CD14-positive monocyte (primary cell): ENCODE data around the gene NRP2. TPM values are rescaled to one million over a fixed set of nuclear protein-coding genes. Genes with fewer than 3 reads are reported as not detected.

Experiments
- DNase-seq, 3 donors: peaks; one replicate each; pipeline ENCODE4 v3.0.0-alpha.2; 2011 to 2022
- H2AFZ ChIP-seq: 2 replicates; pipeline ENCODE4 v1.6.0; 2012; ENCODE audit warnings: mild to moderate bottlenecking, low read depth, low read length, inconsistent platforms; ENCODE audit not compliant: insufficient read depth, poor library complexity, severe bottlenecking
- H3K27ac ChIP-seq, 2 donors: 1 replicate in 1 of 2; 2 replicates in 1 of 2; pipeline ENCODE4 v1.5.1; 2012 to 2013; ENCODE audit warnings: low read length in 2 of 2, control low read depth in 1 of 2, inconsistent platforms in 1 of 2, low read depth in 1 of 2, mild to moderate bottlenecking in 1 of 2
- H3K27me3 ChIP-seq, 2 donors: one replicate each; pipeline versions ENCODE4 v1.6.0 to v1.6.1; 2011 to 2013; ENCODE audit warnings: low read length in 2 of 2; ENCODE audit not compliant: control insufficient read depth in 2 of 2, insufficient read depth in 2 of 2
- H3K36me3 ChIP-seq, 2 donors: replicated peaks in 1 of 2; 1 replicate in 1 of 2; 2 replicates in 1 of 2; pipeline versions ENCODE4 v1.5.1 to v1.6.1; 2012 to 2013; ENCODE audit warnings: low read length in 2 of 2, control low read depth in 1 of 2, inconsistent platforms in 1 of 2, mild to moderate bottlenecking in 1 of 2; ENCODE audit not compliant: insufficient read depth in 2 of 2, control insufficient read depth in 1 of 2
- H3K4me1 ChIP-seq, 2 donors: 1 replicate in 1 of 2; 2 replicates in 1 of 2; pipeline versions ENCODE4 v1.5.1 to v1.6.1; 2012 to 2013; ENCODE audit warnings: low read length in 2 of 2, control low read depth in 1 of 2, inconsistent platforms in 1 of 2, mild to moderate bottlenecking in 1 of 2, moderate library complexity in 1 of 2; ENCODE audit not compliant: insufficient read depth in 2 of 2, control insufficient read depth in 1 of 2
- H3K4me2 ChIP-seq: replicated peaks from 2 replicates; pipeline ENCODE3; 2012; ENCODE audit warnings: low read length, moderate library complexity, mild to moderate bottlenecking; ENCODE audit not compliant: poor library complexity, severe bottlenecking; ENCODE audit errors: extremely low read depth
- H3K4me3 ChIP-seq, 3 experiments: fragments of 200-600 bp in 1 of 3; sonication (generic) in 1 of 3; replicated peaks in 1 of 3; 1 replicate in 2 of 3; 2 replicates in 1 of 3; pipeline ENCODE4 v1.5.1; 2011 to 2013; ENCODE audit warnings: low read length in 3 of 3, mild to moderate bottlenecking in 3 of 3, control low read depth in 2 of 3, low read depth in 2 of 3, inconsistent platforms in 1 of 3, moderate library complexity in 1 of 3
- H3K79me2 ChIP-seq: 2 replicates; pipeline ENCODE4 v1.6.0; 2012; ENCODE audit warnings: mild to moderate bottlenecking, control low read depth, inconsistent platforms, low read length, moderate library complexity; ENCODE audit not compliant: insufficient read depth
- H3K9ac ChIP-seq: 2 replicates; pipeline ENCODE4 v1.6.0; 2017; ENCODE audit warnings: low read length, mild to moderate bottlenecking; ENCODE audit not compliant: insufficient read depth, poor library complexity, severe bottlenecking
- H3K9me3 ChIP-seq, 2 donors: replicated peaks in 1 of 2; 1 replicate in 1 of 2; 2 replicates in 1 of 2; pipeline versions ENCODE4 v1.5.1 to v1.6.1; 2012 to 2013; ENCODE audit warnings: low read length in 2 of 2, control low read depth in 1 of 2; ENCODE audit not compliant: control insufficient read depth in 1 of 2, insufficient read depth in 1 of 2
- H4K20me1 ChIP-seq: 2 replicates; pipeline ENCODE4 v1.6.0; 2012; ENCODE audit warnings: mild to moderate bottlenecking, low read length, control low read depth, moderate library complexity; ENCODE audit not compliant: insufficient read depth
- H3K27ac Mint-ChIP-seq, 7 donors: one replicate each; pipeline ENCODE4 v1.8.0; 2020; ENCODE audit warnings: mild to moderate bottlenecking in 7 of 7, mixed read lengths in 7 of 7, moderate library complexity in 6 of 7, inconsistent platforms in 2 of 7
- H3K27me3 Mint-ChIP-seq, 3 donors: one replicate each; pipeline ENCODE4 v1.8.0; 2021 to 2022; ENCODE audit warnings: low read depth in 3 of 3, mild to moderate bottlenecking in 3 of 3, mixed read lengths in 3 of 3, moderate library complexity in 3 of 3, inconsistent platforms in 1 of 3
- H3K36me3 Mint-ChIP-seq, 2 donors: one replicate each; pipeline ENCODE4 v1.8.0; 2020; ENCODE audit warnings: mixed read lengths in 2 of 2, inconsistent platforms in 1 of 2, mild to moderate bottlenecking in 1 of 2
- H3K4me1 Mint-ChIP-seq: one replicate; pipeline ENCODE4 v1.8.0; 2020; ENCODE audit warnings: mild to moderate bottlenecking, mixed read lengths
- H3K4me3 Mint-ChIP-seq, 2 donors: one replicate each; pipeline ENCODE4 v1.8.0; 2020; ENCODE audit warnings: mild to moderate bottlenecking in 2 of 2, mixed read lengths in 2 of 2, moderate library complexity in 1 of 2
- H3K9me3 Mint-ChIP-seq, 7 donors: one replicate each; pipeline ENCODE4 v1.8.0; 2020 to 2022; ENCODE audit warnings: mixed read lengths in 7 of 7, mild to moderate bottlenecking in 6 of 7, moderate library complexity in 6 of 7, inconsistent platforms in 2 of 7
- CTCF ChIP-seq: fragments of 200-600 bp; IDR thresholded peaks from one replicate; pipeline ENCODE4 v1.8.0; 2022; ENCODE audit warnings: antibody characterized with exemption, mild to moderate bottlenecking
- WGBS: methylation state at CpG from one replicate; pipeline ENCODE4 v1.1.5; 2013; ENCODE audit warnings: missing lambda C conversion rate; ENCODE audit not compliant: insufficient coverage; 5-methylcytosine and 5-hydroxymethylcytosine counted together
- intact Hi-C, 2 donors: fragments of 100-400 bp; cut with micrococcal nuclease; formaldehyde crosslinking; loops; one replicate each; pipeline versions ENCODE4 v1.15.0 to v1.15.1; 2023
- polyA plus RNA-seq, 3 donors: library from polyadenylated mRNA; depleted of rRNA in 1 of 3; unstranded in 2 of 3; stranded (reverse) in 1 of 3; fragments of 300-500 nt in 2 of 3; fragments of >200 nt in 1 of 3; fragmentation: Illumina TruSeq in 2 of 3; gene quantifications; 1 replicate in 2 of 3; 2 replicates in 1 of 3; pipeline ENCODE4 v1.2.3, GENCODE V29; 2012 to 2021

The NRP2 gene
- polyA plus RNA-seq, 3 donors = 0.97 to 3.3 (median 1.6) TPM

GRCh38 chr2:205727174-205727573 lies 44.9 kb downstream of the NRP2 start:
- no peaks in the 10 kb centered on the region for H3K79me2 ChIP-seq
- no peaks in the 10 kb centered on the region for H3K36me3 ChIP-seq
- intact Hi-C loops = no loop called here
- peaks cover 25 to 28% of the 10 kb centered on the region in 2 donors for H3K4me1 ChIP-seq
- no peak overlapping the region for H2AFZ ChIP-seq
- H3K9ac ChIP-seq = no peak overlapping the region
- H4K20me1 ChIP-seq = no peaks in the 10 kb centered on the region
- H3K27ac ChIP-seq = no peak overlapping the region
- Mint-ChIP-seq H3K9me3 (no peaks in the 10 kb centered on the region), H3K4me3 (no peak overlapping the region), H3K27me3 (peaks cover 1 to 5% (median 3%) of the 10 kb centered on the region in 3 donors), H3K4me1 (peaks cover 26% of the 10 kb centered on the region), H3K36me3 (peaks cover 0 to 3% of the 10 kb centered on the region in 2 donors), H3K27ac (no peak overlapping the region)
- no CpG with 5 or more reads among the region's 2 CpGs for WGBS
- no peak overlapping the region for H3K4me2 ChIP-seq
- H3K27me3 ChIP-seq = no peaks in the 10 kb centered on the region
- H3K4me3 ChIP-seq = no peak overlapping the region
- DNase-seq = no peak
- no peak for TF ChIP-seq CTCF
- H3K9me3 ChIP-seq = no peaks in the 10 kb centered on the region

DNA sequence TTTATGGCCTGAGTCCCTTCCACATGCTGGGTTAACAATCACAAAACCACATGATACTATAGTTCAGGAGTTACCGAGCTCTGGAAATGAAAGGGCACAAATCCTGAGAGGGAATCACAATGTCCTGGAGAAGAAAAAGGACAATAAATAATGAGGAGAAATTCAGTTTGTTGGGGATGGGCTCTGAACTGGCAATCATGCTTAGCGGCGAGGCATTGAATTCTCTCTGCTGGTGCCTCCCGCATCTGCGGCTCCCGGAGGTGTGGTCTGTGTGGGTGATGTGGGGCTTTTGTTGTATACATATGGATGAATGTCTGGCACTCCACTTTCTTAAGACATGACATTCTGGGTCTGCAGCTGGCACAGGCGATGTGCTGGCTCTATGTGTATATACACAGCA lies 46.1 kb downstream of the NRP2 start:
- H3K4me3 ChIP-seq = no peak overlapping the region
- H3K27ac ChIP-seq = no peak overlapping the region
- no peaks in the 10 kb centered on the region for H3K36me3 ChIP-seq
- no peak overlapping the region for H2AFZ ChIP-seq
- H4K20me1 ChIP-seq = no peaks in the 10 kb centered on the region
- no peaks in the 10 kb centered on the region for H3K79me2 ChIP-seq
- Mint-ChIP-seq H3K9me3 (no peaks in the 10 kb centered on the region), H3K36me3 (peaks cover 0 to 3% of the 10 kb centered on the region in 2 donors), H3K27me3 (peaks cover 3 to 5% (median 4%) of the 10 kb centered on the region in 3 donors), H3K4me1 (peaks cover 14% of the 10 kb centered on the region), H3K27ac (no peak overlapping the region), H3K4me3 (no peak overlapping the region)
- H3K27me3 ChIP-seq = no peaks in the 10 kb centered on the region
- H3K9me3 ChIP-seq = no peaks in the 10 kb centered on the region
- no peak overlapping the region for H3K9ac ChIP-seq
- H3K4me1 ChIP-seq = peaks cover 13 to 16% of the 10 kb centered on the region in 2 donors
- DNase-seq = no peak
- WGBS = no CpG with 5 or more reads among the region's 7 CpGs
- intact Hi-C loops = no loop called here
- TF ChIP-seq CTCF = no peak
- no peak overlapping the region for H3K4me2 ChIP-seq
